SH-SY5Y (cell line): Measurements from ENCODE around the gene CRYBG3.

Experiments used
- GATA2 ChIP-seq: IDR thresholded peaks from 2 replicates; pipeline ENCODE4 v1.6.1; 2011; ENCODE audit warnings: mild to moderate bottlenecking, low read depth, low read length
- GATA3 ChIP-seq: IDR thresholded peaks from 2 replicates; pipeline ENCODE4 v1.6.1; 2011; ENCODE audit warnings: low read depth, mild to moderate bottlenecking, low read length, moderate library complexity

The CRYBG3 gene

DNA sequence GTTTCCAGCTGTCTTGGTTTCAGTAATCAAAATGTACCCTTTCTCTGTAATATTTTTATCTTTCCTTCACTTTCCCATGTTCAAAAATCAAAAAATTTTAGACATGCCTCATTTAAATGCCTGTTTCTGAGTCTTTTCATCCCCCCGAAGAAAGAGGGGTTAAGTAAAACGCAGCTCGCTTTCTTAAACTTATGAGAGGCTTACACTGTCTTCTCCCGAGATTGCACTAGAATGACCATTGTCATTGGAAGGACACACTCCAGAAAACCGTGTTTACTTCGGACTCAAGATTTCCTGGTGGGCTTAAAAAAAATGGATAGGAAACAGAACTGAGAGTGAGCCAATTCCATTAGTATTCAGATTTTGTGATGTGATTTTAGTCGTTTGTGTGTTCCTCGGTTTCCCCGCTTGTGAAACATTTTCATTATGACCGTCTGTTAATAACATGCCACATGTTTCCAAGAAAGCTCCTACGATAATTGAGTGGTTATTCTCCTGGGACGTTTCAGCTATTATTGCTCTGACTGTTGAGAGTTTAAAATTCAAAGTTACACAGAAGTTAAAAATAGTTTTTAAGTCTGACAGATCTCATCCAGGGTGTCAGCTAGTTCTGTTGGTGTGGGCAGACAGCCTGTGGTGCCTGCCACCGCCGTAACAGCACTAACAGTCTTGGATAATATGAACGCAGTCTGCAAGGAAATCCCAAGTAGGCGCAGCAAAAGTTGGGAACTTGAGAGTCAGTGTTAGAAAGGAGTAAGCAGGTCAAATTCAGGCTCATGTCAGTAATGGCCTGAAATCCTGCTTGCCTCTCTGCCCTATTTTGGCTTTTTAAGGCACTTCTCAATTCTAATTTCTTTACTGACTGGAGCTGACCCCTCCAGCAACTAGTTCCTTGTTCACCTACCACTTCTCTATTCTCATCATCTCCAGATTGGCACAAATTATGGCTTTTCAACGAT, 1.5 kb downstream of the CRYBG3 start:
- TF ChIP-seq GATA3 (no peak), GATA2 (no peak)

DNA sequence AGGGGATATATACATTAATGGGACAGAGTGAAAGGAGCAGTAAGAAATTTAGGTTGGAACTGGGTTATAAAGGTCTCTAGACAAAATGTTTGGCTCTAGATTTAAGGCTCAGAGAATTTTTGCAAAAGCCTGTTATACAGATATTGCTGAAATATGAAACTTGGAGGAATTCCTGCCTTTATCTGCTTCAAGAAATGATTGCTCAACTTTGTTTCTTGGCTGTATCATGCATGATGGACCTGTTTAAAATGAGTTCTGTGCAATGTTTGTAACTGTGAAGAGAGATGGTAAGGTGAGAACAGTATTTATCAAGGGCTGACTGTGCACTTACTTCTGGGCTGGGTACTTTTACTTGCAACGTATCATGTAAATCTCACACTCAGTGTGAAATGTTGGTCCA, 3.3 kb downstream of the CRYBG3 start:
- TF ChIP-seq GATA3 (no peak), GATA2 (no peak)

DNA sequence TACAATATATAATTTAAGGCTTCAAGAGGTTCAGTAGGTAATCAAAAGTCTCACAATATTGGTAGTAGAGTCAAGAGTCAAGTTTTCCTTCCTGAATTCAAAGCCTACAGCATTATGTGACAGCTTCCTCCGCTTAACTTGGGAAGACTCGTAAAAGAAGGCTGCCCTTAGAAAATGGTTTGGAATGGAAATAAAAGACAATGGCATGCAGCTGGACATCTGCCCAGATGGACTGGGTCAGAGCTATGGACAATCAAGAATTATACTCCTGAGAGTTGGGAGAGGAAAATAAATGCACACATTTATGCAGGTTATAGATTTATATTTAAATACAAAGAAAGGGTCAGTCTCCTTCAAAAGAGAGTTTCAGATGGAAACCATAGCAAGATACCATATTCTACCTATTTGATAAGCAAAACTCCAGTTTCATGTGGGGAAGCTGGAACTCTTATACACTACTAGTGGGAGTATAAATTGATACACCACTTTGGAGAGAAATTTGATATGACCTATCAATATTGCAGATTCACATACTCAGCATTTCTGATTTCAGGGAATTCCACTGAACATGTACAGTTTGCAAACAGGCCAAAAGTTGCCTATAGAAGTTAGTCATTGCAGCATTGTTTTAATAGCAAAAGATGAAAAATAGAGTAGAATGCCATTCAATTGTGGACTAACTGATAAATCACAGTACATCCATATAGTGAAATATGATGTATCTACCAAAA, 6.1 kb downstream of the CRYBG3 start:
- TF ChIP-seq GATA2 (no peak), GATA3 (no peak)

DNA sequence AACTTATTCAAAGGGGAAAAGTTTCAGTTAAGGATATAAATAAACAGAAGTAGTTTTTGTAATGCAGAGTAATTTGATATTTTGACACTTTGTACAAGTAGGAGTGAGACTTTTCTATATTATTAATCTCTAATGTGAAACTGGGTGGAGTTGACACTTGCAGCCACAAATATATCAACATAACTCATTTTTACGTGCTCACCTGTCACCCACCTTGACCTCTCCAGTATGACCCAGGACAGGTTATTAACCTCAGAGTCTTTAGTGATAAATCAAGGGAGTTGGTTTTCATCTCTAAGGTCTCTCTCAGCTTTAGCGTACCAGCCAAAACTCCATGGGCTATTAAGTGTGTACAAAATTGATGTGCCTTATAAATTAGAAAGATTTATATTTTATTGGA, 7.4 kb downstream of the CRYBG3 start:
- TF ChIP-seq GATA3: no peak
- TF ChIP-seq GATA2: no peak

DNA sequence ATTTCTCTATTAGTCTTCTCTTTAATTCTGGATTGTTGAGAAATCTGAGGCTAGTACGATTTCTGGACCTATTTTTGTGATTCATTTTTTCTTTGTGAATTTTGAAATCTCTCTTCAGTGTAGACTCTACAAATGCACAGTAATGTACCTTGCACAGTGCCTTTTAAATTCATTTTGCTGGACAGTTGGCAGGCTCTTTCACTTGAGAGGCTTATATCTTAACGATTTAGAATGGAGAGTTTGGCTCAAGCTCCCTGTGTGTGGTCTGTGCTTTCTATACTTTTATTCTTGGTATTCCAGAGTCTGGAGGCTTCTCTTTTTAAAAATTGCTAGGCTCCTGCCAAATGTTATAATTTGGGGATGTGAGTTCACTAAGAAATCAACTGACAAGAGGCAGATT, 8.8 kb downstream of the CRYBG3 start:
- TF ChIP-seq GATA2 (no peak), GATA3 (no peak)

DNA sequence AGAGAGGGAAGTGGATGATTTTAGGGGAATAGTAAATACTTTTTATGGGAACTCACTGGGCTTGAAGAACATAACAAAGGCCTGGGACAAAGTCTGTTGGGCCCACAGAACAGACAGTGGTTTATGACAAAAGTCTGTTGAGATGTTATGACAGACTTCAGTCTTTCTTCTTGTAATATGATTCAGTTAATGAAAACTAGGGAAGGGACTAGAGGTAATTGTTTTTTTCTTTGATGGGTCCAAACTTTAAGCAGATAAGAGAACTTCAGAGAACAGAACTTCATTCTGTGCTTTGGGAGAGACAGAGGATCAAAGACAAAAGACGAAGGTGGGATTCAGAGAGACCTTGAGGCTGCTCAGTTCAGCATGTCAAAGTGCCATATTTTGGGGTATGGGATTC, 9.3 kb downstream of the CRYBG3 start:
- TF ChIP-seq GATA3 (no peak), GATA2 (no peak)

DNA sequence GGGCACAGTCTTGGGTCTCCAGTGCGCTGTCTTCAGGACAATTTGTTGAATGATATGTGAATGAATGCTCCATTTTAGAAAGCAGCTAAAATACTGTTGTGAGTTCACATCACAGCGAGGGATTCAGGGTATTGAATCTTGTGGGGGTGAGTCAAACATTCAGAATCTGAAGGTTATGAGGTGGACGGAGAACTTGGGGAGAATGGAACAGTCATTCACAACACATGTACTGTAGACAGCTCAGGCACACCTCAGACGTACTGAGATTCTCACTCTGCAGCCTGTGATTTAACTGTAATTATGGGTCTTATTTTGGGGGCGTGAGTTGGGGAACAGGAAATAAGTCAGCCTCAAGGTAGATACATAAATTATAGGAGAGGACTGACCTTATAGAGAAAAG, 13.9 kb downstream of the CRYBG3 start:
- TF ChIP-seq GATA2 (no peak), GATA3 (no peak)

DNA sequence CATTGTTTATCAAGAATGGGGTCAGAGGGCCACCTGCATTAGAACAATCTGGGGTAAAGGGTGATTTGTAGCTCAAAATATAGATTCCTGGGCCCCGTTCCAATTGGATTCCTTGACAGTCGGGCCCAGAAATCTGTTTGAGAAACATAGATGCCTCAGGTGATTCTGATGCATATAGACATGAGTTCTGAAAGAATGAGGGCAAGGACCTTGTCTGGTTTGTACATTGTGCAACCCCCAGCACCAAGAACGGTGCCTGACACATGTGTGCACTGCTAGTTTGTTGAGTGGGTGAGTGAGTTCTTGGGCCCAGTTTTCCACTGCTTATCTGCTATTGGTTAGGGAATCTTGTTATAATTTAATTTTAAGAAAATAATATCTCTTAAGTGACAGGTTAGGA, 16.6 kb downstream of the CRYBG3 start:
- TF ChIP-seq GATA3: no peak
- no peak for TF ChIP-seq GATA2

DNA sequence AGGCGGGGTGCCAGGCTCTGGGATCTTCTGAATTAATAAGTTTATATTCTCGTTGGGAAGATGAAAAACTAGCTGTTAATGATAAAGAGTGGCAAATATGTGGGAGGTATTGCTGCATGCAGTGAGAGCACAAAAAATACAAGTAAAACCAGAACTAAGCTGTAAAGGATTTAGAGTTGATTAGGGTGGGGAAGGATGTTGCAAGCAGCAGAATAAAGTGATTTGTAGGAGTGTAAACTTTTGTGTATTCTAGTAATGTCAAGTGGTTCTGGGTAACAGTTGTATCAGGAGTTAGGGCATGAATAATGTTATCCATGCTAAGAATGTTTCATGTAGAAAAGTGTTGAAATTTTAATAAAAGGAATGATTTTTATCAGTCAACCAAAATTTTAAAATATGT, 18.1 kb downstream of the CRYBG3 start:
- TF ChIP-seq GATA3: no peak
- no peak for TF ChIP-seq GATA2

DNA sequence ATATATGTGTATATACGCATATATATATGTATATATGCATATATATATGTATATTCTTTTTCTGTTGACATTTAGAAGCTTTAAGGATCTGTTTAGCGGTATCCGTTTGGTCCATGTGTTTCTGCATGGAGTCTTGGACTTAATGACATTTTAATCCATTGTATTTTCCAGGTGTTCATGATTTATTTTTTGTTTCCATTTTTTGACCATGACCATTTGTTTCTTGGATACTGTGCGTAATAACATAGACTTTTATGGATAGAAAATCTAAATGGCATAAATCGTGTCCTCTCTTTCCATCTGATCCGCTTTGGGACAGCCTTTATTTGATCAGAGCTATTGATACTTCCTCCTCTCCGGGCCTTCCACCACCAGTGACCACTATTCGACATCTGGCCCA, 19.5 kb downstream of the CRYBG3 start:
- TF ChIP-seq GATA2 (no peak), GATA3 (no peak)

DNA sequence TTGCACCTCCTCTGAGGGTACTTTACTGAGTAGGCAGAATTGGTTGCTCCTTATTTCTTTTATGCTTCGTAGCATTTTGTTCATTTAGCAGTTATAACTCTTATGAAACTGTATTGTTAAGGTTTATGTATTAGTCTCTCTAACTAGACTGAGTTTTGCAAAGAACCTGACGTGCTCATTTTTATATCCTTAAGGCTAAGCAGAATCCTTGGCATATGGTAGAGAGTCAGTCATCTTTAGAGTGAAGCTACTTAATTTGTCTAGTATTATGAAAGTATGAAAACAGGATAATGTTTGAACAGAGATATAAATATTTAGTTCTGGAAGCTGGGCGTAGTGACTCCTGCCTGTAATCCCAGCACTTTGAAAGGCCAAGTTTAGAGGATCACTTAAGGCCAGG, 20.1 kb downstream of the CRYBG3 start:
- no peak for TF ChIP-seq GATA2
- no peak for TF ChIP-seq GATA3

DNA sequence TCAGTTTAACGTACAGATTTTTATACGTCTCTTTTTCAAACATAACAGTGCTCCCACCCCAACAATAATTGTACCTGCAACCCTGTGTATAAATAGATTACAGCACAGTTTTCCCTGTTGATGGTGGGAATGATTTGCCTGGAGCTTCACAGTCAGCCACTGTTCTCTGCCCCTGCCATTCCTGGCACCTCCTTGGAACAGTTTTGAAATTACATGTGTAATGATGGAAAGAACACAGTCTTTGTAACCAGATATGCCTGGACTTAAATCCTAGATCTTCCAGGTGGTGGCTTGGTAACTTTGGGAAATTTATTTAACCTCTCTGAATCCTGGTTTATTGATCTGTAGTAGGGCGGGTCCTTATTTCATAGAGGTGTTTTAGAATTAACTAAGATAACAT, 27.0 kb downstream of the CRYBG3 start:
- no peak for TF ChIP-seq GATA2

DNA sequence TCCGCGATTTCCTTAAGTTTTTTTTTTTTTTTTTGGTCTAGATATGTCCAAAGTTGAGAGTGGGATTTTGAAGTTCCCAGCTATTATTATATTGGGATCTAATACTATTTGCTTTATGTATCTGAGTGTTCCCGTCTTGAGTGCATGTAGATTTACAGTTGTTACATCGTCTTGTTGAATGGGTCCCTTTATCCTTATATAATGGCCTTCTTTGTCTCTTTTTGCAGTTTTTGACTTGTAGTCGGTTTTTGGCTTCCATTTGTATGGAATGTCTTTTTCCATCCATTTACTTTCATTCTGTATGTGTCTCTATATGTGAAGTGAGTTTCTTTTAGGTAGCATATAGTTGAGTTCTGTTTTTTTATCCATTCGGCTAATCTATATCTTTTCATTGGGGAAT, 35.6 kb downstream of the CRYBG3 start:
- TF ChIP-seq GATA2 (no peak), GATA3 (no peak)

DNA sequence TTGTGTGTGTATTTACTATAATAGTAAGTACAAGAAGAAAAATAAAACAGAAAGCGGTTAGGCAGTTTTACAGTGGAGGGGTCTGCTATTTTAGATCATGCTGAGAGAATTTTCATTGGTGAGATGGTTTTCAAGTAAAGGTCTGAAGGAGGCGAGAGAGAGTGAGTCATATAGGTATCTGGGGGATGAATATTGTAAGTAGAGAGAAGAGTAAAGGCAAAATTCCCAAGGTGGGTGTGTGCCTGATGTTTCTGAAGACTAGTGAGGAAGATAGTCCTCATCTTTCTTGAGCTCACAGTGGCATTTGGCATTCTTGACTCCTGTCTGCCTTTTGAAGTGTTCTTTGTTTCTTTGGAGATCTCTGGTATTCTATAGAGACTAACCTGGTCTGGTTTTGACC, 38.6 kb downstream of the CRYBG3 start:
- TF ChIP-seq GATA3 (no peak), GATA2 (no peak)

DNA sequence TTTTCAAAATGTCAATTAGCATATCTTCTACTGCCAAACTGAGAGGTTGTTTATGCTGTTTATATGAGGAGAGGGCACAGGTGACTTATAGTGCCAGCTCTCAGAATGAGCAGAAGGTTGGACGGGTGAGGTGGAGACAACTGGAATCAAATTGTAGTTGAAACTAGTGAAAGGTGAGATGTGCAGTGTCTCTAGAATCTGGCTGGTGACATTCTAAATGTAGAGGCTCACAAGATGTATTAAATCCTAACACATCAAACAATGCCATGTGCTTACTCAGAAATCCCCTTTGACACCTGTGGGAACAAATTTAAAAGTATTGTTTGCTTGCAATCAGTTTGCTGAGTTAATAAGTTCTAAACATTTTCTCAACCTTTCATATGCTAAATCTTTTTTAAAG, 40.8 kb downstream of the CRYBG3 start:
- TF ChIP-seq GATA2 (no peak), GATA3 (no peak)

DNA sequence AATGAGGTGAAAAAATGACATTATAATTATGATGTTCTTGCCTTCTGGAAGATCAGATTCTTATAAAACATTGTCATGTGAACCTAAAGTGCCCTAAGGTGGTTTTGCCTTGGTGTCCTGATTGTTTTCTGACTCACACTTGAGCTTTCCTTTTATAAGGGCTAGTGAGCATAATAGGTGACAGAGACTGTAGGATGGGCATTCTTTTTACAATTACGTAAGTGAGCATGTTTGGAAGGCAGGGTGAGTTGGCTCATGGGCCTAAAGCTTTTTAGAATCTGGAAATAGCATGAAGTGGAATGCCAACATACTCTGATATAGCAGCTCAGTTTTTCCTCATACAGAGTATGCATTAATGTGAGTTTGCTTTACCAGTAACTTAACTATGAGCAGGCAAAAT, 41.2 kb downstream of the CRYBG3 start:
- TF ChIP-seq GATA2 (no peak), GATA3 (no peak)
